Effector memory CD8-positive, alpha-beta T cell (primary cell): Measurements from ENCODE around the gene CHAF1A.
A peak's percentile ranks its signal among the peaks of the same experiment; 100 is the strongest.

Experiments
- ATAC-seq: fragments of 150-1000 bp; cut with Tn5 transposase; replicated peaks from 2 replicates; pipeline ENCODE4 v1.10.0; 2021; ENCODE audit warnings: mild to moderate bottlenecking, moderate library complexity
- DNase-seq, 3 experiments: peaks; one replicate each; pipeline ENCODE4 v3.0.0; 2021
- H3K27ac Mint-ChIP-seq, 2 donors: one replicate each; pipeline ENCODE4 v1.8.0; 2022; ENCODE audit warnings: mild to moderate bottlenecking in 2 of 2, mixed read lengths in 2 of 2, moderate library complexity in 2 of 2
- H3K27me3 Mint-ChIP-seq, 2 donors: one replicate each; pipeline ENCODE4 v1.8.0; 2022; ENCODE audit warnings: mixed read lengths in 2 of 2
- H3K36me3 Mint-ChIP-seq: one replicate; pipeline ENCODE4 v1.8.0; 2022; ENCODE audit warnings: mild to moderate bottlenecking, moderate library complexity, mixed read lengths; ENCODE audit not compliant: insufficient read depth
- H3K4me1 Mint-ChIP-seq, 2 donors: one replicate each; pipeline ENCODE4 v1.8.0; 2022; ENCODE audit warnings: low read depth in 2 of 2, mixed read lengths in 2 of 2
- H3K4me3 Mint-ChIP-seq, 2 donors: one replicate each; pipeline ENCODE4 v1.8.0; 2022; ENCODE audit warnings: mild to moderate bottlenecking in 2 of 2, mixed read lengths in 2 of 2, moderate library complexity in 2 of 2
- H3K9me3 Mint-ChIP-seq, 2 donors: one replicate each; pipeline ENCODE4 v1.8.0; 2022; ENCODE audit warnings: mixed read lengths in 2 of 2

The CHAF1A gene

GRCh38 chr19:4449022-4449638 is 46.7 kb downstream of the CHAF1A start:
- ATAC-seq, result no peak
- Mint-ChIP-seq H3K27ac (no peak overlapping the region), H3K36me3 (peaks cover 46% of the 10 kb centered on the region), H3K4me3 (no peak overlapping the region), H3K27me3 (no peaks in the 10 kb centered on the region), H3K9me3 (no peaks in the 10 kb centered on the region), H3K4me1 (no peaks in the 10 kb centered on the region)
- DNase-seq, result no peak

DNA sequence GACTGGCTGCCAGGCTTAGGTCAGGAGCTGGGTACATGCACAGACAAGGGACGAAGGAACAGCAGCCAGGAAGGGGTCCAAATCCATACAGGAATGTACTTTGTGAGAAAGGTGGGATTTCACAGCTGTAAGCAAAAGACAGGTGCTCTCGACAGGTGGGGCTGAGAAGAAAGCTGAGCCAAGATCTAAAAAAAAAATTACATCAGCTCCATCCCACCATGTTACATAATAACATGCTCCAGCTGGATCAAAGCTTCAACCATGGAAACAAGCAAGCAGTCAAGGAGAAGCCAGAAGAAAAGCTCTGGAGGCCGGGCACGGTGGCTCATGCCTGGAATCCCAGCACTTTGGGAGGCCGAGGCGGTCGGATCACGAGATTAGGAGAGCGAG is 47.2 kb downstream of the CHAF1A start:
- Mint-ChIP-seq H3K4me3 (no peak overlapping the region), H3K4me1 (no peaks in the 10 kb centered on the region), H3K27ac (no peak overlapping the region), H3K36me3 (peaks cover 46% of the 10 kb centered on the region), H3K9me3 (no peaks in the 10 kb centered on the region), H3K27me3 (no peaks in the 10 kb centered on the region)
- no peak for ATAC-seq
- DNase-seq, result no peak

GRCh38 chr19:4452230-4452990 is 50.0 kb downstream of the CHAF1A start:
- Mint-ChIP-seq H3K4me1 (peaks cover 16 to 17% of the 10 kb centered on the region in 2 donors), H3K4me3 (no peak overlapping the region), H3K36me3 (peaks cover 53% of the 10 kb centered on the region), H3K9me3 (no peaks in the 10 kb centered on the region), H3K27ac (no peak overlapping the region), H3K27me3 (no peaks in the 10 kb centered on the region)
- DNase-seq (no peak), ATAC-seq (no peak)

DNA sequence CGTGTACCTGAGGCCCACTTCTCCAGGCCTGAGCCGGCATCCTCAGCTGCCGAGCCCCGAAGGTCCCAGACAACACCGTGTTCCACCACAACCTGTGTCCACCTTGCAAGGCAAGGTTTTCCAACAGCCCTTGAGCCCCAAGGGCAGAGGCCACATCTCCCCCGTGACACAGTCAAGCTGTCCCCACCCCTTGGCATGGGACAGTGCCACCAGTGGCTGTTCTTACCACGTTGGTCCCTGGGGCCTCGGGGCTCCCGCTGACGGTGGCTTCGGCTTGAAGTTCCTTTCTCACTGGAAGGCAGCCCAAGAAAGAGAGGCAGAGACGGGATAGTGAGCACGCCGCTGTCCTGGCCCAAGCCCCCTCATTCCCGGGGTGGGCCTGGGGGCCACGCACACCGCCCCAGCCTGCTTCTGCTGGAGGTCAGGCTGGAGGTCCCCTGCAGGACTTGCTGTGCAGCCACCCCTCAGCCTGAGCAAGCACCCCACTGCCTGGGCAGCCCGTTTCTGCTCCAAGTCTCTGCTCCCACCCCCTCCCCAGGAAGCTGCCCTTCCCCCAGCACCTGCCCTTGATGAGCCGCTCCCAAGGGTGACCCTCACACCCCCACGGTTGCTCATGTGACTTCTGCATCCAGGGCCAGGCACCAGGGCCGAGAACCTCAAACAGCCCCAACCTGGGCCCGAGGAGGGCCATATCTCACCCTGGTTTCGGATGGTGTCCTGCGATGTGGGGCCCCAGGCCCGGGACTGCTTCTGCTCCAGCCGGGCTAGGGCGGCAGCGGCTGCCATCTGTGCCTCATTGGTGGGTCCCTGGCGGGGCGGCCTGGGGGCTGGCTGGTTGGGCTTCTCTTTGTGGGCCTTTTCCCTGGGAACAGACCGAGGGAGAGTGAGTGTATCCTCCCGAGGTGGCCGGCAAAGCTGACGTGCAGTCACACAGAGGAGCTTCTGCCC is 51.1 kb downstream of the CHAF1A start:
- Mint-ChIP-seq H3K4me1 (peaks cover 18 to 21% of the 10 kb centered on the region in 2 donors), H3K27me3 (no peaks in the 10 kb centered on the region), H3K27ac (peak overlapping the region in 1 of 2 donors; percentile 29), H3K4me3 (no peak overlapping the region), H3K36me3 (peaks cover 61% of the 10 kb centered on the region), H3K9me3 (no peaks in the 10 kb centered on the region)
- DNase-seq (no peak), ATAC-seq (no peak)

DNA sequence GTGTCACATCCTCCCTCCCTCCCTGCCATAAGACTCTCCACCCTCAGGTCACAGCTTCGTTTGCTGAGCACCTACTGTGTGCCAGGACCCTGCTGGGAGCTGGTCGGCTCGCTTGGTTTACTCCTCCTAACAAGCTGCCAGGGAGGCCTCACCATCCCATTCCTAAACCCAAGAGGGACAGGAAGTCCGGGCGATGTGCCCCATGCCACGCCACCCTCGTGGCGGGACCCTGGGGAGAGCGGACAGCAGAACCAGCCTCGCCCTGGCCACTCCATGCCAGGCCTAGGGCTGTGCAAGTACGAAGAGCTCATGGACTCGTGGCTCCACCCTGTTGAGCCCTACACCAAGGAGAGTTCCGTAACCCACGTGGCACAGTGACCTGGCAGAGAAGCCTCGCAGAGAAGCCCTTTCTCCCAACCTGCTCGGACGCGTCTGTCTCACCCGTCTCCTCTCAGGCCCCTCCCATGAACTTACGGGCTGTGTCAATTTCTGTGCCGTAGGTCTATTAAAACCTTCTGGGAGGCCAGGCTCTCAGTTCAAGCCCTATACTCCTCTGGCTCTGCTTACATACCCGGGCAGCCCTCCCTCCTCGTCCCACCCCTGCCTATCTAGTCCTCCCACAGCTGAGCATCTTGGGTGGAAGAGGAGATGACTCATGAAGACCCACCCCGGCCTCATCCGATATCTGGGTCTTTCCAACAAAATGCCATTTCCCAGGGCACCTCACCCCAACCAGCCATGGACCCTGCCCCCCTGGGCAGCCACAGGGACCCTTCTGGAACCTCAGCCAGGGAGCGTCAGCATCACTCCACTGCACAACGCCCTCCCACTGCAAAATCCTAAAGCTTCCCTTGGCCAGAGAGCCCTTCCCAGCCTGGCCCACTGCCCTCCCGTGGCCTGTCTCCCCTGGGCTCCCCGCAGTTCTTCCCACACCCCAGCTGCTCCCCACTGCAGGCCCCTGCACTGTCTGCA is 52.6 kb downstream of the CHAF1A start:
- ATAC-seq, result no peak
- H3K4me1 Mint-ChIP-seq, result peaks cover 18 to 21% of the 10 kb centered on the region in 2 donors
- H3K27me3 Mint-ChIP-seq, result no peaks in the 10 kb centered on the region
- H3K27ac Mint-ChIP-seq, result peak overlapping the region; percentile 60 to 95
- DNase-seq, result no peak
- H3K9me3 Mint-ChIP-seq, result no peaks in the 10 kb centered on the region
- peaks cover 51% of the 10 kb centered on the region for H3K36me3 Mint-ChIP-seq
- no peak overlapping the region for H3K4me3 Mint-ChIP-seq

DNA sequence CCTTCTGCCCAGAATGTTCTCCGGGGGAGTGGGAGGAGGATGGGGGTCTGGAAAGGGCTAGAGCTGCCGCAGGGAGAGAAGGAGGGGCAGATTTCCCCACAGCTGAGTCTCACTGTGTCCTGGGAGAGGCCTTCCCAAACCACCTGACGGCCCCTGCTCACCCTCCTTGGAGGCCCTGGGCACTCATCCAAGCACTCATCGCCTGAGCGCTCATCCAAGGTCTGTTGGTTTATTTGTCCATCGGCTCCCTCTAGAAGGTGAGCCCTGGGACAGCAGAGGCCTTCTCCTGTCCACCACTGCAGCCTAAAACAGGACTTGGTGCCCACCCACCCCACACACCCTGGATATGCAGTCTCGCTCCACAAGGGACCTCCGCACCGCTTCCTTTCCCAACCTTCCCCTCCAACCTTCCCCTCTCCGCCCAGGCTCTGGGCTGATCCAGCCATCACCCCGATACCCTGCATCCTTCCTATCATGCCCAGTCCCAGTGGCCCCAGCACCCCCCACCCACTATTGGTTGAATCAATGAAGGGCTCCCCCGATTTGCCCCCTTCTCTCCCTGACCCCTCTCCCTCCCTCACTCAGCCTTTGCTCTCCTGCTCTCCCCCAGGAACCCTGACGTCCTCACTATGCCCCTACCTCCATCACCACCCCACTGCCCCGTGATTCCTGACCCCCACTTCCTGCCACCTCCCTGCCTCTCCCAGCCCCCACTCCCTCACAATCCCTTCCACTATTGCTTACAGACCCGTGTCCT is 53.5 kb downstream of the CHAF1A start:
- DNase-seq (no peak), ATAC-seq (no peak)
- H3K9me3 Mint-ChIP-seq, result no peaks in the 10 kb centered on the region
- peak overlapping the region; percentile 95 to 96 for H3K27ac Mint-ChIP-seq
- peaks cover 18 to 21% of the 10 kb centered on the region in 2 donors for H3K4me1 Mint-ChIP-seq
- peaks cover 44% of the 10 kb centered on the region for H3K36me3 Mint-ChIP-seq
- H3K27me3 Mint-ChIP-seq, result no peaks in the 10 kb centered on the region
- peak overlapping the region; percentile 87 to 90 for H3K4me3 Mint-ChIP-seq

DNA sequence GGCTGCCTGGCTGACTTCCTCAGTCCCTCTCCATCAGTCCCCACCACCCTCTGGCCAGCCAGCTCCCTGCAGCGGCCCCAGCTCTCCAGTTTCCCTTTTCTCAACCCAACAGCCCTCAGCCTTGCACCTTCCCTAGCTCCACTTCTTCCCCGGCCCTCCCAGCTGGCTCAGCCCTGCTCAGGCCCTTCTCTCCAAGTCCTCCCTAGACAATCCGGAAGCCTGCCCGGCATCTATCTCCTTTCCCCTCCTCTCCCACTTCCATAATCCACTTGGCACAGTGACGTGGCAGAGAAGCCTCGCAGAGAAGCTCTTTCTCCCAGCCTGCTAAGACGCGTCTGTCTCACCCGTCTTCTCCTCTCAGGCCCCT is 54.0 kb downstream of the CHAF1A start:
- Mint-ChIP-seq H3K27ac (peak overlapping the region; percentile 95 to 96), H3K9me3 (no peaks in the 10 kb centered on the region), H3K36me3 (peaks cover 39% of the 10 kb centered on the region), H3K4me3 (peak overlapping the region; percentile 87 to 90), H3K27me3 (no peaks in the 10 kb centered on the region), H3K4me1 (peaks cover 18 to 21% of the 10 kb centered on the region in 2 donors)
- DNase-seq (no peak), ATAC-seq (no peak)

- Mint-ChIP-seq H3K27me3 (no peaks in the 10 kb centered on the region), H3K4me1 (peaks cover 18 to 21% of the 10 kb centered on the region in 2 donors), H3K4me3 (peak overlapping the region; percentile 87 to 90), H3K9me3 (no peaks in the 10 kb centered on the region), H3K27ac (peak overlapping the region; percentile 95 to 96), H3K36me3 (peaks cover 35% of the 10 kb centered on the region)
- ATAC-seq (peak; percentile 34), DNase-seq (peak in 1 of 3 experiments; percentile 33)
Observed at GRCh38 chr19:4456843-4457653, 54.6 kb downstream of the CHAF1A start.

GRCh38 chr19:4457654-4458395 is 55.4 kb downstream of the CHAF1A start, which contains the start of gene UBXN6:
Gene UBXN6 (minus strand): TSS chr19:4457794. CDS start chr19:4457697, 97 bp downstream.
- H3K36me3 Mint-ChIP-seq, result peaks cover 28% of the 10 kb centered on the region
- H3K4me3 Mint-ChIP-seq, result peak within 1 kb of the TSS; percentile 87 to 90
- H3K9me3 Mint-ChIP-seq, result no peaks in the 10 kb centered on the region
- H3K27me3 Mint-ChIP-seq, result no peaks in the 10 kb centered on the region
- H3K27ac Mint-ChIP-seq, result peak within 1 kb of the TSS; percentile 95 to 96
- ATAC-seq (peak; percentile 98), DNase-seq (peak; percentile 95 to 98 (median 97))
- peaks cover 18 to 21% of the 10 kb centered on the region in 2 donors for H3K4me1 Mint-ChIP-seq

DNA sequence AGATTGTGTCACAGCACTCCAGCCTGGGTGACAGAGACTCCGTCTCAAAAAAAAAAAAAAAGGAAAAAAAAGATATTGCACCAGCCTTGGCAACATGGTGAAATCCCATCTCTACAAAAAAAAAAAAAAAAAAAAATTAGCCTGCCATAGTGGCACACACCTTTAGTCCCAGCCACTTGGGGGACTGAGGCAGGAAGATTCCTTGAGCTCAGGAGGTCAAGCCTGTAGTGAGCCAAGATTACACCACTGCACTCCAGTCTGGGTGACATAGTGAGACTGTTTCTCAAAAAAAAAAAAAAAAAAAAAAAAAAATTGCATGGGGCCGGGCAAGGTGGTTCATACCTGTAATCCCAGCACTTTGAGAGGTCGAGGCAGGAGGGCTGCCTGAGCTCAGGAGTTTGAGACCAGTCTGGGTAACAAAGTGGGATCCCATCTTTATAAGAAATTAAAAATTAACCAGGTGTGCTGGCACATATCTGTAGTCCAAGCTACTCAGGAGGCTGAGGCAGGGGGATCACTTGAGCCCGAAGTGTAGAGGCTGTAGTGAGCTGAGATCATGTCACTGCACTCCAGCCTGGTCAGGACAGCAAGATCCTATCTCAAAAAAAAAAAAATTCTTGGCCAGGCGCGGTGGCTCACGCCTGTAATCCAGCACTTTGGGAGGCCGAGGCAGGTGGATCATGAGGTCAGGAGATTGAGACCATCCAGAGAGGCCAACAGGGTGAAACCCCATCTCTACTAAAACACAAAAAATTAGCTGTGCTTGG is 62.6 kb downstream of the CHAF1A start:
- DNase-seq (no peak), ATAC-seq (no peak)
- Mint-ChIP-seq H3K27ac (no peak overlapping the region), H3K27me3 (no peaks in the 10 kb centered on the region), H3K4me3 (no peak overlapping the region), H3K4me1 (no peaks in the 10 kb centered on the region), H3K36me3 (no peaks in the 10 kb centered on the region), H3K9me3 (no peaks in the 10 kb centered on the region)
